MCF 10A (cell line): Measurements from ENCODE around the gene NUP153. TPM values are rescaled to one million over a fixed set of nuclear protein-coding genes. Genes with fewer than 3 reads are reported as not detected.
"Not testable (repeated sequence)": the region's sequence is repeated elsewhere in the genome, so short reads cannot be mapped to it uniquely, and the experiment has no call there.

Experiments used
- BruUV-seq: library from RNA; stranded (reverse); fragments of 400-500 nt; replicated peaks from 2 replicates; lab custom pipeline; 2021; lab: Mats Ljungman, UMichigan
- CTCF ChIA-PET: fragments of 300-600 bp; sonication (Branson Sonifier 250); formaldehyde crosslinking; extraction: SDS; loops from one replicate; lab custom pipeline; 2021; ENCODE audit warnings: antibody characterized with exemption, inconsistent platforms; lab: Yijun Ruan, JAX
- POLR2A ChIA-PET: fragments of 300-600, 350-650 bp; sonication (Branson Sonifier 250); formaldehyde crosslinking; extraction: SDS; loops from one replicate; lab custom pipeline; 2020; ENCODE audit warnings: antibody characterized with exemption, inconsistent platforms; lab: Yijun Ruan, JAX
- DNase-seq: peaks from one replicate; pipeline ENCODE4 v3.0.0-alpha.2; 2018; ENCODE audit not compliant: unreplicated experiment
- H3K27ac Mint-ChIP-seq: one replicate; pipeline ENCODE4 v1.8.0; 2022; ENCODE audit warnings: mild to moderate bottlenecking, low read depth, mixed read lengths; ENCODE audit not compliant: unreplicated experiment
- H3K27me3 Mint-ChIP-seq: one replicate; pipeline ENCODE4 v1.8.0; 2022; ENCODE audit warnings: mixed read lengths; ENCODE audit not compliant: insufficient read depth, unreplicated experiment
- H3K36me3 Mint-ChIP-seq: one replicate; pipeline ENCODE4 v1.8.0; 2022; ENCODE audit warnings: mild to moderate bottlenecking, moderate library complexity, mixed read lengths; ENCODE audit not compliant: insufficient read depth, unreplicated experiment
- H3K4me1 Mint-ChIP-seq: one replicate; pipeline ENCODE4 v1.8.0; 2022; ENCODE audit warnings: mixed read lengths; ENCODE audit not compliant: insufficient read depth, unreplicated experiment
- H3K4me3 Mint-ChIP-seq: one replicate; pipeline ENCODE4 v1.8.0; 2022; ENCODE audit warnings: mild to moderate bottlenecking, moderate library complexity, mixed read lengths; ENCODE audit not compliant: unreplicated experiment
- H3K9me3 Mint-ChIP-seq: one replicate; pipeline ENCODE4 v1.8.0; 2022; ENCODE audit warnings: mixed read lengths; ENCODE audit not compliant: unreplicated experiment
- intact Hi-C: fragments of 100-400 bp; cut with micrococcal nuclease; formaldehyde crosslinking; loops from 2 replicates; pipeline ENCODE4 v1.14.1; 2022
- total RNA-seq: library from RNA; stranded (reverse); gene quantifications from 2 replicates; pipeline ENCODE4 v1.2.3, GENCODE V29; 2022
- TF ChIP-seq, protein P1 (sequence below): fragments of 200-600 bp; IDR thresholded peaks from one replicate; pipeline ENCODE4 v1.8.0; 2022; ENCODE audit warnings: antibody characterized with exemption, mild to moderate bottlenecking; ENCODE audit not compliant: unreplicated experiment

NUP153 gene
- total RNA-seq, 1 experiment from 2014 or later = 36.5 TPM

DNA sequence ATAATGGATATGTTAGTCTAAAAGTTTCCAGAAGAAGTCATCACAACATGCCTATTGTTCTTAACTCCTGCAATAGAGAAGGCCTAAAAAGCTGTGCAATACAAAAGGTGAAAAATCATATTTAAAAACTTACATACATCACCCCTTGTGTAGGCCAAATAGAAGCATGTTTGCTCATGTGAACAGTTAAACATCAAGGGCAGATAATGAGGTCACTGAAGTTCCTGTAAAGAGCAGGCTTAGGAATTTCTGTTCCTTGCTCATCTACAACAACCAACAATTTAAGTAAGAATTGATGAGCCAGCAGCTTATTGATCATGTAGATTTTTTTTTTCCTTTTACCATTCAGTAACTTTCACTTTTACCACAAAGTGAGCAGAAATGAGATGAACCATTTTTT is 7.5 kb upstream of the NUP153 start:
- Mint-ChIP-seq H3K4me1 (peaks cover 18% of the 10 kb centered on the region), H3K27ac (no peak overlapping the region), H3K36me3 (no peaks in the 10 kb centered on the region), H3K4me3 (no peak overlapping the region), H3K9me3 (no peaks in the 10 kb centered on the region), H3K27me3 (no peaks in the 10 kb centered on the region)
- POLR2A ChIA-PET = interaction anchor here (0.6 to 1.4 kb wide), 3 partner anchors 9 to 791 kb away, joined by 3 to 8 read pairs (median 4); no protein-coding TSS in a partner anchor
- TF ChIP-seq, protein P1, sequence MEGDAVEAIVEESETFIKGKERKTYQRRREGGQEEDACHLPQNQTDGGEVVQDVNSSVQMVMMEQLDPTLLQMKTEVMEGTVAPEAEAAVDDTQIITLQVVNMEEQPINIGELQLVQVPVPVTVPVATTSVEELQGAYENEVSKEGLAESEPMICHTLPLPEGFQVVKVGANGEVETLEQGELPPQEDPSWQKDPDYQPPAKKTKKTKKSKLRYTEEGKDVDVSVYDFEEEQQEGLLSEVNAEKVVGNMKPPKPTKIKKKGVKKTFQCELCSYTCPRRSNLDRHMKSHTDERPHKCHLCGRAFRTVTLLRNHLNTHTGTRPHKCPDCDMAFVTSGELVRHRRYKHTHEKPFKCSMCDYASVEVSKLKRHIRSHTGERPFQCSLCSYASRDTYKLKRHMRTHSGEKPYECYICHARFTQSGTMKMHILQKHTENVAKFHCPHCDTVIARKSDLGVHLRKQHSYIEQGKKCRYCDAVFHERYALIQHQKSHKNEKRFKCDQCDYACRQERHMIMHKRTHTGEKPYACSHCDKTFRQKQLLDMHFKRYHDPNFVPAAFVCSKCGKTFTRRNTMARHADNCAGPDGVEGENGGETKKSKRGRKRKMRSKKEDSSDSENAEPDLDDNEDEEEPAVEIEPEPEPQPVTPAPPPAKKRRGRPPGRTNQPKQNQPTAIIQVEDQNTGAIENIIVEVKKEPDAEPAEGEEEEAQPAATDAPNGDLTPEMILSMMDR = no peak
- no peak for DNase-seq
- intact Hi-C loops = no loop called here
- BruUV-seq = no TSS peak
- CTCF ChIA-PET = interaction anchor here (1.8 kb wide), 1 partner anchor 90 kb away, joined by 8 read pairs; no protein-coding TSS in a partner anchor

DNA sequence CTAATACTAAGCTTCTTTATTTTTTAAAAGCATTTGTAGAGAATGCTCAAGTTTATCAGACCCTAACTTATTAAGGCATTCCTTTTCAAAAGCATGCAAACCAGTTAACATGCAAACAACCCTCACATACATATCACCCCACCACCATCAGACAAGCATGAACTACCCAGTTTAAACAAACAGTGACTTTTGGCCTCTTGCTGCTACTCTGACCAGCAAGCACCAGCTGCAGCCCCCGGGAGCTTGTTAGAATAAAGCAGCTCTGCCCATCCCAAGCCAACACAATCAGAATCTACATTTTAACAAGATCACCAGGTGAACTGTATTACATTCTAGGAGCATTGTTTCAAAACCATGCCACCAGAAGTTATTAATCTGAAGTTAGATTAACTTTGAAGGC is 5.9 kb upstream of the NUP153 start:
- H3K4me3 Mint-ChIP-seq = no peak overlapping the region
- TF ChIP-seq, protein P1 = no peak
- intact Hi-C loops = no loop called here
- no peak overlapping the region for H3K27ac Mint-ChIP-seq
- CTCF ChIA-PET = no interaction called here
- BruUV-seq = no TSS peak
- peaks cover 18% of the 10 kb centered on the region for H3K4me1 Mint-ChIP-seq
- POLR2A ChIA-PET = interaction anchor here (1.1 kb wide), 1 partner anchor 9 kb away, joined by 4 read pairs; no protein-coding TSS in a partner anchor
- DNase-seq = no peak
- no peaks in the 10 kb centered on the region for H3K9me3 Mint-ChIP-seq
- no peaks in the 10 kb centered on the region for H3K36me3 Mint-ChIP-seq
- no peaks in the 10 kb centered on the region for H3K27me3 Mint-ChIP-seq

DNA sequence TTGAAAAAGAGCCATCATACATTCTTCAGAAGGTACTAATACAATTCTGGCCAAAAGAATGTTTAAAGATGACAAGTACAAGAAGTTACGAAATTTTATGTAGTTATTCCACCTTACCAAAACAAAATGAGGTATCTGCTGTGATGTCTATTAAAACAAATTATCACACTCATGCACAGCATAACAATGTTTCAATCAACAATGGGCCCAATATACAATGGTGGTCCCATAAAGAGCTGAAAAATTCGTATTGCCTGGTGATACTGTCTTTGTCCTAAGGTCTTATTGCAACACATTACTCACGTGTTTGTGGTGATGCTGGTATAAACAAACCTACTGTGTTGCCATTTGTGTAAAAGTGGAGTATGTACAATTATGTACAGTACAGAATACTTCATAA is 3.6 kb upstream of the NUP153 start:
- intact Hi-C loops = no loop called here
- BruUV-seq = no TSS peak
- ChIA-PET POLR2A (interaction anchor here (0.6 to 1.1 kb wide), 2 partner anchors 32 to 643 kb away, joined by 3 read pairs; no protein-coding TSS in a partner anchor), CTCF (no interaction called here)
- no peak overlapping the region for H3K4me3 Mint-ChIP-seq
- DNase-seq = peak; percentile 43
- no peaks in the 10 kb centered on the region for H3K36me3 Mint-ChIP-seq
- H3K27me3 Mint-ChIP-seq = no peaks in the 10 kb centered on the region
- H3K4me1 Mint-ChIP-seq = peaks cover 20% of the 10 kb centered on the region
- TF ChIP-seq, protein P1 = no peak
- H3K9me3 Mint-ChIP-seq = no peaks in the 10 kb centered on the region
- peak overlapping the region; percentile 67 for H3K27ac Mint-ChIP-seq

DNA sequence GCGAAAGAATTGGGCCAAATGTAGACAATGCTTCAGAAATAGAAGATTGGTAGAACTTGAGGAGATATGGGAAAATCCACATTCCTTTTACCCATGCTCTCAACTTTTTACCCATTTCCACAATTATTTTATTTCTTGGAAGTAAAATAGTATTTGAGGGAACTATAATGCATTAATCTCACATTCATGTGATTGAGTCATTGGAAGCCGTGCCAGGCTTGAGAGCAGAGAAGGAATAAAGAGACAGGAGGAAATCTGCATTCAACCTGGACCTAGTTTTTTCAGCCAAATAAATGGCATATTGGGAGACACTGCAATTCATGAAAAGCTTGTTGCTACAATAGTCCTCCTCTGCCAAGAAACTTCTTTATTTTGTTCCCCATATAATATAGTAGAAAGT is 2.8 kb upstream of the NUP153 start:
- H3K9me3 Mint-ChIP-seq = no peaks in the 10 kb centered on the region
- TF ChIP-seq, protein P1 = no peak
- H3K27me3 Mint-ChIP-seq = no peaks in the 10 kb centered on the region
- DNase-seq = no peak
- ChIA-PET POLR2A (no interaction called here), CTCF (no interaction called here)
- no peak overlapping the region for H3K4me3 Mint-ChIP-seq
- no TSS peak for BruUV-seq
- no peaks in the 10 kb centered on the region for H3K36me3 Mint-ChIP-seq
- H3K4me1 Mint-ChIP-seq = peaks cover 13% of the 10 kb centered on the region
- peak overlapping the region; percentile 67 for H3K27ac Mint-ChIP-seq
- intact Hi-C loops = loop anchor here (5.0 kb wide), 1 partner anchor 107 kb away; the partner anchor contains the start of gene FAM8A1

DNA sequence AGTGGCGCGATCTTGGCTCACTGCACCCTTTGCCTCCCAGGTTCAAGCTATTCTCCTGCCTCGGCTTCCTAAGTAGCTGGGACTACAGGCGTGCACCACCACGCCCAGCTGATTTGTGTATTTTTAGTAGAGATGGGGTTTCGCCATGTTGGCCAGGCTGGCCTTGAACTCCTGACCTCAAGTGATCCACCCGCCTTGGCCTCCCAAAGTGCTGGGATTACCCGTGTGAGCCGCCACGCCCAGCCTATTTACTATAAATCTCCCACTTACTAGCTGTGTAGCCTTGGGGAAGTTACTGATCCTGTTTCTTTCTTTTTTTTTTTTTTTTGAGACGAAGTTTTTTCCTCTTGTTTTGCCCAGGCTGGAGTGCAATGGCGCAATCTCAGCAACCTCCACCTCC is 1.3 kb upstream of the NUP153 start:
- H3K27ac Mint-ChIP-seq, H3K36me3 Mint-ChIP-seq, H3K9me3 Mint-ChIP-seq, H3K4me3 Mint-ChIP-seq, BruUV-seq, H3K27me3 Mint-ChIP-seq, DNase-seq: not testable (repeated sequence)
- ChIA-PET POLR2A (interaction anchor here (0.8 to 2.1 kb wide), 3 partner anchors 10 to 160 kb away, joined by 4 to 11 read pairs (median 4); no protein-coding TSS in a partner anchor), CTCF (interaction anchor here (0.6 to 1.1 kb wide), 2 partner anchors 50 to 96 kb away, joined by 3 to 4 read pairs; no protein-coding TSS in a partner anchor)
- peaks cover 13% of the 10 kb centered on the region for H3K4me1 Mint-ChIP-seq
- intact Hi-C loops = loop anchor here (5.0 kb wide), 1 partner anchor 106 kb away; the partner anchor contains the start of gene FAM8A1
